Activated T-cell treated with anti-CD3 and anti-CD28 coated beads for 4 hours (primary cell): Measurements from ENCODE around the gene PHLPP1.

Experiments
- DNase-seq: peaks from one replicate; pipeline ENCODE4 v3.0.0-alpha.2; 2020

The PHLPP1 gene

GRCh38 chr18:62812242-62812641 lies 96.9 kb downstream of the PHLPP1 start:
- DNase-seq: no peak

- DNase-seq: no peak
These were observed 97.5 kb downstream of the PHLPP1 start for GRCh38 chr18:62812876-62813275.

GRCh38 chr18:62814132-62814759 lies 98.9 kb downstream of the PHLPP1 start:
- no peak for DNase-seq

- no peak for DNase-seq
These were observed 110.0 kb downstream of the PHLPP1 start for GRCh38 chr18:62825382-62825781.

GRCh38 chr18:62827397-62827796 lies 112.1 kb downstream of the PHLPP1 start:
- no peak for DNase-seq

GRCh38 chr18:62828091-62828640 lies 112.8 kb downstream of the PHLPP1 start:
- no peak for DNase-seq

- DNase-seq: no peak
These were observed 113.5 kb downstream of the PHLPP1 start for GRCh38 chr18:62828852-62829251.

GRCh38 chr18:62829936-62830335 lies 114.6 kb downstream of the PHLPP1 start:
- no peak for DNase-seq

GRCh38 chr18:62832282-62832681 lies 116.9 kb downstream of the PHLPP1 start:
- no peak for DNase-seq

GRCh38 chr18:62833494-62833893 lies 118.2 kb downstream of the PHLPP1 start:
- DNase-seq: no peak

GRCh38 chr18:62834715-62835114 lies 119.4 kb downstream of the PHLPP1 start:
- no peak for DNase-seq

GRCh38 chr18:62837011-62837410 lies 121.7 kb downstream of the PHLPP1 start:
- no peak for DNase-seq

- no peak for DNase-seq
These were observed 123.2 kb downstream of the PHLPP1 start for GRCh38 chr18:62838475-62839098.

GRCh38 chr18:62839874-62840713 lies 124.8 kb downstream of the PHLPP1 start:
- no peak for DNase-seq

GRCh38 chr18:62841405-62841804 lies 126.1 kb downstream of the PHLPP1 start:
- DNase-seq: no peak

- no peak for DNase-seq
These were observed 127.6 kb downstream of the PHLPP1 start for GRCh38 chr18:62842898-62843297.

GRCh38 chr18:62844850-62845643 lies 129.7 kb downstream of the PHLPP1 start:
- no peak for DNase-seq

GRCh38 chr18:62846313-62846712 lies 131.0 kb downstream of the PHLPP1 start:
- no peak for DNase-seq

GRCh38 chr18:62847081-62847480 lies 131.7 kb downstream of the PHLPP1 start:
- no peak for DNase-seq

GRCh38 chr18:62848946-62849345 lies 133.6 kb downstream of the PHLPP1 start:
- no peak for DNase-seq

- DNase-seq: no peak
These were observed 135.4 kb downstream of the PHLPP1 start for GRCh38 chr18:62850619-62851306.

- DNase-seq: no peak
These were observed 137.5 kb downstream of the PHLPP1 start for GRCh38 chr18:62852851-62853250.
